KMS-11 (cell line): ENCODE results near the gene CPEB3.
A peak's percentile ranks its signal among the peaks of the same experiment; 100 is the strongest.

Experiments used
- H2AFZ ChIP-seq: fragments of 200-600 bp; sonication (generic); 2 replicates; pipeline ENCODE4 v1.6.1; 2016; ENCODE audit warnings: antibody characterized with exemption, mixed run types, low read depth
- H3K27ac ChIP-seq: fragments of 200-600 bp; sonication (generic); 2 replicates; pipeline ENCODE4 v1.6.1; 2016; ENCODE audit warnings: mild to moderate bottlenecking, mixed run types
- H3K27me3 ChIP-seq: fragments of 200-600 bp; sonication (generic); 2 replicates; pipeline ENCODE4 v1.6.1; 2017; ENCODE audit warnings: mild to moderate bottlenecking, low read depth, mixed run types, moderate library complexity; ENCODE audit not compliant: insufficient read depth
- H3K36me3 ChIP-seq: fragments of 200-600 bp; sonication (generic); 2 replicates; pipeline ENCODE4 v1.6.1; 2017; ENCODE audit warnings: mild to moderate bottlenecking, mixed run types; ENCODE audit not compliant: insufficient read depth
- H3K4me1 ChIP-seq: fragments of 200-600 bp; sonication (generic); 2 replicates; pipeline ENCODE4 v1.6.1; 2016; ENCODE audit warnings: mild to moderate bottlenecking, low read depth, mixed run types; ENCODE audit not compliant: poor library complexity, severe bottlenecking
- H3K4me2 ChIP-seq: fragments of 200-600 bp; sonication (generic); 2 replicates; pipeline ENCODE4 v1.7.0; 2016; ENCODE audit warnings: mild to moderate bottlenecking, mixed run types
- H3K4me3 ChIP-seq: fragments of 200-600 bp; sonication (generic); IDR thresholded peaks from 2 replicates; pipeline ENCODE4 v1.6.1; 2017; ENCODE audit warnings: low read depth, low read length, mixed read lengths; ENCODE audit not compliant: insufficient read depth
- H3K79me2 ChIP-seq: fragments of 200-600 bp; sonication (generic); 2 replicates; pipeline ENCODE4 v1.6.1; 2016; ENCODE audit warnings: low read depth, mixed run types; ENCODE audit not compliant: insufficient read depth
- H3K9ac ChIP-seq: fragments of 200-600 bp; sonication (generic); 2 replicates; pipeline ENCODE4 v1.6.1; 2016; ENCODE audit warnings: mild to moderate bottlenecking, mixed run types
- H4K20me1 ChIP-seq: fragments of 200-600 bp; sonication (generic); 2 replicates; pipeline ENCODE4 v1.6.1; 2016; ENCODE audit warnings: mild to moderate bottlenecking, mixed run types; ENCODE audit not compliant: insufficient read depth
- TF ChIP-seq, protein P1 (sequence below): fragments of 200-600 bp; sonication (generic); conservative IDR thresholded peaks from 2 replicates; pipeline ENCODE4 v1.6.1; 2017; ENCODE audit warnings: low read depth, mild to moderate bottlenecking, antibody characterized with exemption, low read length, moderate library complexity, mixed read lengths

Gene CPEB3

DNA sequence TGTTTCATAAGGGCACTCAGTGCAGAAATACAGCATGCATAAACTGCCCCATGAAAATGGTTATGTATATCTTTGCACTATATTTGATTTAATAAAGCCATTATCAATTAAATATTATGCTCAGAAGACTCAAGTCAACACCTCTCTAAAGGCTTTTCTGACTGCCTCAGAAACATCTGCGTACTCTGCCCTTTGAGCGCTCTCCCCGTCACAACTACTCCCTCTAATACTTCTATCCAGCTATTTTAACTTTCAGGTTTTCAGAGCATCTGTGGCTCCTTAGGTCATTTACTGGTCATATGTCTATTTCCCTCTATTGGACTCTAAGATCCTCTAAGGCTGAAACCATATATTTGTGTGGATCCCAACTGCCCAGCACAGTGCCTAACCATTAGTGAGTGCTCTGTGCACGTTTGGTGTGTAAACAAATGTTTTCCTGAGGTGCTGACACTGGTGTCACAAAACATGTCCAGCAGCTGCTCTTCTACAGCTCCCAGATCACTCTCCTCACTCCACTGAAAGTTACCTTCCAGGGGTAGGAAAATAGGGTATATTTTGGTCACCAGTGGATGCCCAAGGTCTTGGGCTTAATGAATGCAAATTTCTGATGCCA, 188.2 kb downstream of the CPEB3 start:
- TF ChIP-seq, protein P1, sequence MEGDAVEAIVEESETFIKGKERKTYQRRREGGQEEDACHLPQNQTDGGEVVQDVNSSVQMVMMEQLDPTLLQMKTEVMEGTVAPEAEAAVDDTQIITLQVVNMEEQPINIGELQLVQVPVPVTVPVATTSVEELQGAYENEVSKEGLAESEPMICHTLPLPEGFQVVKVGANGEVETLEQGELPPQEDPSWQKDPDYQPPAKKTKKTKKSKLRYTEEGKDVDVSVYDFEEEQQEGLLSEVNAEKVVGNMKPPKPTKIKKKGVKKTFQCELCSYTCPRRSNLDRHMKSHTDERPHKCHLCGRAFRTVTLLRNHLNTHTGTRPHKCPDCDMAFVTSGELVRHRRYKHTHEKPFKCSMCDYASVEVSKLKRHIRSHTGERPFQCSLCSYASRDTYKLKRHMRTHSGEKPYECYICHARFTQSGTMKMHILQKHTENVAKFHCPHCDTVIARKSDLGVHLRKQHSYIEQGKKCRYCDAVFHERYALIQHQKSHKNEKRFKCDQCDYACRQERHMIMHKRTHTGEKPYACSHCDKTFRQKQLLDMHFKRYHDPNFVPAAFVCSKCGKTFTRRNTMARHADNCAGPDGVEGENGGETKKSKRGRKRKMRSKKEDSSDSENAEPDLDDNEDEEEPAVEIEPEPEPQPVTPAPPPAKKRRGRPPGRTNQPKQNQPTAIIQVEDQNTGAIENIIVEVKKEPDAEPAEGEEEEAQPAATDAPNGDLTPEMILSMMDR: no peak
- no peaks in the 10 kb centered on the region for H3K27me3 ChIP-seq
- H3K4me2 ChIP-seq: peak overlapping the region; percentile 83
- no peak overlapping the region for H2AFZ ChIP-seq
- H4K20me1 ChIP-seq: no peaks in the 10 kb centered on the region
- H3K27ac ChIP-seq: peak overlapping the region; percentile 85
- peaks cover 83% of the 10 kb centered on the region for H3K4me1 ChIP-seq
- H3K79me2 ChIP-seq: peaks cover 7% of the 10 kb centered on the region; the same call in 1 of the 2 replicates
- H3K4me3 ChIP-seq: no peak overlapping the region
- no peak overlapping the region for H3K9ac ChIP-seq
- H3K36me3 ChIP-seq: no peaks in the 10 kb centered on the region

DNA sequence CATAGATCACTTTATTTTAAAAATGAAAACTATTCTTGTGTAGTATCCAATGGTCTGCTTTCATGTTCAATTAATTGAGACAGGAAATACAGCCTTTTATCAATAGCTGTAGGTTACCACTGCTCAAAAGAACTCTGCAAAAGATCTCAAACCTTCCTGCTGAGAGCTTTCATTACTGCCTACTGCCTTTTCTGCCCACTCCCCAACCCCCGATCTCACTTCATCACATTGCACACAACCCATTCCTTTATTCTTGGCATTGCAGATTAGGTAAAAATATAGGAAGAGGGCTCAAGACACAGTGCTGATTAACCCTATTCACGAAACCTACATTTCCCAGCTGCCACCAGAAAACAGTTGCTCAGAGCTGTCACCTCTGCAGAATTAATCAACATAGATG, 195.9 kb downstream of the CPEB3 start:
- Histone ChIP-seq H2AFZ (no peak overlapping the region), H3K27ac (no peak overlapping the region), H3K36me3 (no peaks in the 10 kb centered on the region), H3K79me2 (no peaks in the 10 kb centered on the region; the same call in 1 of the 2 replicates), H3K27me3 (no peaks in the 10 kb centered on the region), H3K4me1 (peaks cover 96% of the 10 kb centered on the region), H3K4me3 (no peak overlapping the region), H3K4me2 (peak overlapping the region; percentile 17; the same call in 1 of the 2 replicates), H4K20me1 (no peaks in the 10 kb centered on the region), H3K9ac (no peak overlapping the region)
- TF ChIP-seq, protein P1: no peak

DNA sequence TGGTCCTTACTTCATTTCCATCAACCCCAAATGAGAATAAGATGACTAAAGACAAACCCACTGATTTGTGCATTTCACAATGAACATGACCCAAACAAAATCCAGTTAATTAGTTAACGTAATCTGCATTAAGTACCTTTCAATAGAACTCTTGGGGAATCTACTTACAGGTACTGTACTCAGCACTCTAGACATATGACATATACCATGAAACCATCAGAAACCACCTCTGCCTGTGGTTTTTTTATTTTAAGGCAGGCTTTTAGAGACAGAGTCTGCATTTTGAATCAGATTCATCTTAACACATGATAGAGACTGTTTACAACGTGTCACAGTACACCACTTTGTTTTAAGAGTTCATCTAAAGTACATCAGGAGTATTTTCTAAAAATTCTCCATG, 198.9 kb downstream of the CPEB3 start:
- no peaks in the 10 kb centered on the region for H3K36me3 ChIP-seq
- H3K27me3 ChIP-seq: no peaks in the 10 kb centered on the region
- H3K27ac ChIP-seq: peak overlapping the region; percentile 91
- no peaks in the 10 kb centered on the region for H4K20me1 ChIP-seq
- H2AFZ ChIP-seq: no peak overlapping the region
- TF ChIP-seq, protein P1: no peak
- H3K4me2 ChIP-seq: peak overlapping the region; percentile 66
- H3K4me3 ChIP-seq: no peak overlapping the region
- peaks cover 98% of the 10 kb centered on the region for H3K4me1 ChIP-seq
- H3K79me2 ChIP-seq: no peaks in the 10 kb centered on the region
- H3K9ac ChIP-seq: peak overlapping the region; percentile 41; the same call in 1 of the 2 replicates

DNA sequence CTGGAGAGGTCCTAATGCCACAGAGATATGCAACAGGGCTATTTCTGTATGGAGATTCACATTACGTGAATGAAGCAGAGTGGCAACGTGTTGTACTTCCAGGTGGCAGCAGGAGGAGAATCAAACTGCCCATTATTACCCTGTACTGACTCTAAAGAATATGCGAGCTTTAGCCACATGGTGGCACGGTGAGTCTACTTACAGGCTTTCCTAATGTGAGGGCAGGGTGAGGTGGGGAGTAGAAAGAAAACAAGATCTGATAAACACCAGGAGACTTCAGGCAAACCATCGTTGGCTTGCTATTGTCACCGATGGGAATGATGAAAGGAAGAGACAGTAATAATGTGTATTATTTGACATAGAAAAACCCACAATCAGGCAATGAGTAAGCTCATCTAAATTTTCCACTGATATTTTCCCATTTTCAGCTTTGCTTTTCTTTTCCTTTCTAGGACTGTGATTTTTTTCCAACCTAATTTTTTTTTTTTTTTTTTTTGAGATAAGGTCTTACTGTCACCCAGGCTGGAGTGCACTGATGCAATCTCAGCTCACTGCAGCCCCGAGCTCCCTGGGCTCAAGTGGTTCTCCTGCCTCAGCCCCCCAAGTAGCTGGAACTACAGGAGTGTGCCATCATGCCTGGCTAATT, 203.0 kb downstream of the CPEB3 start:
- no peaks in the 10 kb centered on the region for H4K20me1 ChIP-seq
- TF ChIP-seq, protein P1: peak; percentile 88
- peak overlapping the region; percentile 89 for H3K4me2 ChIP-seq
- no peaks in the 10 kb centered on the region for H3K79me2 ChIP-seq
- no peak overlapping the region for H3K27ac ChIP-seq
- peak overlapping the region; percentile 16; the same call in 1 of the 2 replicates for H3K9ac ChIP-seq
- no peaks in the 10 kb centered on the region for H3K36me3 ChIP-seq
- H2AFZ ChIP-seq: no peak overlapping the region; the same call in 1 of the 2 replicates
- no peaks in the 10 kb centered on the region for H3K27me3 ChIP-seq
- H3K4me3 ChIP-seq: no peak overlapping the region
- peaks cover 76% of the 10 kb centered on the region for H3K4me1 ChIP-seq
